HCT116 (cell line): ENCODE data around the gene AMBP.

ENCODE experiments used
- CBX3 ChIP-seq: IDR thresholded peaks from 2 replicates; pipeline ENCODE4 v1.6.1; 2012; ENCODE audit warnings: low read depth
- CTCF ChIP-seq, 3 experiments: fragments of 200-600 bp in 1 of 3; sonication (generic) in 1 of 3; IDR thresholded peaks in 2 of 3; conservative IDR thresholded peaks in 1 of 3; 2 replicates each; pipeline ENCODE4 v1.5.1; 2012 to 2017; ENCODE audit warnings: low read depth in 2 of 3, low read length in 2 of 3, antibody characterized with exemption in 1 of 3, borderline replicate concordance in 1 of 3, control low read depth in 1 of 3, mild to moderate bottlenecking in 1 of 3, mixed read lengths in 1 of 3, mixed run types in 1 of 3, moderate library complexity in 1 of 3; ENCODE audit not compliant: insufficient read depth in 1 of 3
- EGR1 ChIP-seq: IDR thresholded peaks from 2 replicates; pipeline ENCODE4 v1.6.1; 2012; ENCODE audit warnings: low read depth
- EZH2 ChIP-seq: fragments of 200-600 bp; sonication (generic); IDR thresholded peaks from 2 replicates; pipeline ENCODE4 v1.6.1; 2017; ENCODE audit warnings: antibody characterized with exemption, mixed run types
- EZH2phosphoT487 ChIP-seq: fragments of 200-600 bp; IDR thresholded peaks from 2 replicates; pipeline ENCODE4 v1.6.1; 2018; ENCODE audit warnings: antibody characterized with exemption, borderline replicate concordance
- JUND ChIP-seq: IDR thresholded peaks from 2 replicates; pipeline ENCODE4 v1.6.1; 2012
- POLR2A ChIP-seq: IDR thresholded peaks from 2 replicates; pipeline ENCODE4 v1.7.0; 2011; ENCODE audit warnings: borderline replicate concordance; ENCODE audit not compliant: insufficient read depth, insufficient read length; ENCODE audit errors: extremely low read depth
- POLR2AphosphoS5 ChIP-seq: IDR thresholded peaks from 2 replicates; pipeline ENCODE4 v1.6.1; 2011; ENCODE audit warnings: mild to moderate bottlenecking, low read depth, low read length, moderate library complexity
- REST ChIP-seq: IDR thresholded peaks from 2 replicates; pipeline ENCODE4 v1.6.1; 2012; ENCODE audit warnings: low read depth
- SRF ChIP-seq: IDR thresholded peaks from 2 replicates; pipeline ENCODE4 v1.6.1; 2012; ENCODE audit warnings: low read depth
- TCF7L2 ChIP-seq: IDR thresholded peaks from 2 replicates; pipeline ENCODE4 v1.7.0; 2011; ENCODE audit warnings: borderline replicate concordance, inconsistent platforms; ENCODE audit not compliant: insufficient read depth, insufficient read length; ENCODE audit errors: extremely low read depth
- YY1 ChIP-seq: IDR thresholded peaks from 2 replicates; pipeline ENCODE4 v1.6.1; 2011; ENCODE audit warnings: low read length, low read depth, moderate library complexity, mild to moderate bottlenecking; ENCODE audit not compliant: insufficient replicate concordance; ENCODE audit errors: extremely low read depth
- ZNF274 ChIP-seq: fragments of 200-500 bp; sonication (Bioruptor generic); IDR thresholded peaks from 2 replicates; pipeline ENCODE4 v1.6.1; 2014; ENCODE audit warnings: mild to moderate bottlenecking, low read depth, low read length, inconsistent platforms

- TF ChIP-seq TCF7L2 (no peak), EZH2 (no peak), CTCF (IDR thresholded peaks at IDR 0.05 in 2 of 3, conservative IDR thresholded peaks at IDR 0.05 in 1 of 3; ENCODE audit: borderline replicate concordance in 1 of 3, insufficient read depth in 1 of 3, low read depth in 2 of 3, low read length in 2 of 3) (no peak), EZH2phosphoT487 (no peak), POLR2AphosphoS5 (no peak), EGR1 (no peak), REST (no peak), YY1 (no peak), SRF (no peak), JUND (no peak), POLR2A (no peak), ZNF274 (no peak), CBX3 (no peak)
These were observed 44.3 kb upstream of the AMBP start for GRCh38 chr9:114122136-114123027.
